Measurements from ENCODE around the gene USP38. TPM values are rescaled to one million over a fixed set of nuclear protein-coding genes. Genes with fewer than 3 reads are reported as not detected.

Gene USP38
- polyA plus RNA-seq, 3 donors: 7.3 to 19.3 (median 12.4) TPM

GRCh38 chr4:143212566-143212965, 27.8 kb downstream of the USP38 start:
- H3K4me2 ChIP-seq (replicated peaks; ENCODE audit: extremely low read depth, low read length, poor library complexity, severe bottlenecking): no peak overlapping the region
- no CpG with 5 or more reads among the region's 2 CpGs for WGBS (ENCODE audit: insufficient coverage)
- intact Hi-C loops (cut with micrococcal nuclease): no loop called here
- H3K9ac ChIP-seq (ENCODE audit: insufficient read depth, low read length, poor library complexity, severe bottlenecking): no peak overlapping the region
- no peak overlapping the region for H3K4me3 ChIP-seq (replicated peaks in 1 of 3; ENCODE audit: low read depth in 2 of 3, low read length in 3 of 3)
- H3K4me3 Mint-ChIP-seq: no peak overlapping the region
- H3K9me3 ChIP-seq (replicated peaks in 1 of 2; ENCODE audit: control insufficient read depth in 1 of 2, insufficient read depth in 1 of 2, low read length in 2 of 2): no peaks in the 10 kb centered on the region
- H2AFZ ChIP-seq (ENCODE audit: insufficient read depth, low read depth, low read length, poor library complexity, severe bottlenecking): no peak overlapping the region
- peaks cover 7% of the 10 kb centered on the region for H3K4me1 Mint-ChIP-seq
- no peaks in the 10 kb centered on the region for H3K79me2 ChIP-seq (ENCODE audit: insufficient read depth, low read length)
- no peaks in the 10 kb centered on the region for H3K9me3 Mint-ChIP-seq
- no peak for TF ChIP-seq CTCF (IDR thresholded peaks at IDR 0.05)
- no peaks in the 10 kb centered on the region for H3K27me3 ChIP-seq (ENCODE audit: control insufficient read depth in 2 of 2, insufficient read depth in 2 of 2, low read length in 2 of 2)
- H4K20me1 ChIP-seq (ENCODE audit: insufficient read depth, low read length): no peaks in the 10 kb centered on the region
- peaks cover 50% of the 10 kb centered on the region in 2 donors for H3K36me3 Mint-ChIP-seq
- DNase-seq: no peak
- H3K27ac ChIP-seq (ENCODE audit: low read depth in 1 of 2, low read length in 2 of 2): no peak overlapping the region
- no peak overlapping the region for H3K27ac Mint-ChIP-seq
- H3K27me3 Mint-ChIP-seq (ENCODE audit: low read depth in 3 of 3): no peaks in the 10 kb centered on the region
- H3K36me3 ChIP-seq (replicated peaks in 1 of 2; ENCODE audit: control insufficient read depth in 1 of 2, insufficient read depth in 2 of 2, low read length in 2 of 2): peaks cover 54 to 57% of the 10 kb centered on the region in 2 donors
- peaks cover 0 to 3% of the 10 kb centered on the region in 2 donors for H3K4me1 ChIP-seq (ENCODE audit: control insufficient read depth in 1 of 2, insufficient read depth in 2 of 2, low read length in 2 of 2)

DNA sequence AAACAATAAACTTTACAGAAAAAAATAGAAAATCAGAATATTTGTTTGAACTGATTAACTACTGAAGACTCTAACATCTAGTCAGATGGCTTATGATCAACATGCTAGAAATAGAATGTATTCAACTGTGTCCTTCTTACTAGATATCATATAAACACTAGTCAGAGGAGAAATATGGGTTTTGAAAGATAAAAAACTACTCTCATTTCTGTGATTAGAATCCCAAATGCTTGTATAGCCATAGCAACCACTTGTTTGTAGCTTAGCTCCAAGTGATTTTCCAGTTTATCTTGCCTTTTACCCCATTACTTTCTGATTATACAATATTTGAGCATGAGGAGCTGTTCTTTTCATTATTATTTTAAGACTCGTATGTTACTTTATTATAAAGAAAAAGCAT, 31.2 kb downstream of the USP38 start:
- no peak for TF ChIP-seq CTCF (IDR thresholded peaks at IDR 0.05)
- H3K27ac Mint-ChIP-seq: no peak overlapping the region
- Histone ChIP-seq H2AFZ (ENCODE audit: insufficient read depth, low read depth, low read length, poor library complexity, severe bottlenecking) (no peak overlapping the region), H3K36me3 (replicated peaks in 1 of 2; ENCODE audit: control insufficient read depth in 1 of 2, insufficient read depth in 2 of 2, low read length in 2 of 2) (peaks cover 44 to 53% of the 10 kb centered on the region in 2 donors), H3K9me3 (replicated peaks in 1 of 2; ENCODE audit: control insufficient read depth in 1 of 2, insufficient read depth in 1 of 2, low read length in 2 of 2) (no peaks in the 10 kb centered on the region), H3K79me2 (ENCODE audit: insufficient read depth, low read length) (no peaks in the 10 kb centered on the region), H3K27ac (ENCODE audit: low read depth in 1 of 2, low read length in 2 of 2) (no peak overlapping the region), H3K4me2 (replicated peaks; ENCODE audit: extremely low read depth, low read length, poor library complexity, severe bottlenecking) (no peak overlapping the region), H3K9ac (ENCODE audit: insufficient read depth, low read length, poor library complexity, severe bottlenecking) (no peak overlapping the region), H3K4me3 (replicated peaks in 1 of 3; ENCODE audit: low read depth in 2 of 3, low read length in 3 of 3) (no peak overlapping the region), H4K20me1 (ENCODE audit: insufficient read depth, low read length) (no peaks in the 10 kb centered on the region), H3K4me1 (ENCODE audit: control insufficient read depth in 1 of 2, insufficient read depth in 2 of 2, low read length in 2 of 2) (peaks cover 0 to 3% of the 10 kb centered on the region in 2 donors), H3K27me3 (ENCODE audit: control insufficient read depth in 2 of 2, insufficient read depth in 2 of 2, low read length in 2 of 2) (no peaks in the 10 kb centered on the region)
- H3K36me3 Mint-ChIP-seq: peaks cover 40 to 48% of the 10 kb centered on the region in 2 donors
- no peaks in the 10 kb centered on the region for H3K27me3 Mint-ChIP-seq (ENCODE audit: low read depth in 3 of 3)
- WGBS (ENCODE audit: insufficient coverage): no CpG with 5 or more reads among the region's 1 CpG
- no peaks in the 10 kb centered on the region for H3K9me3 Mint-ChIP-seq
- peaks cover 9% of the 10 kb centered on the region for H3K4me1 Mint-ChIP-seq
- H3K4me3 Mint-ChIP-seq: no peak overlapping the region
- intact Hi-C loops (cut with micrococcal nuclease): no loop called here
- DNase-seq: no peak

Measured in CD14-positive monocyte (primary cell).